ENCODE results near the gene PLG. TPM values are rescaled to one million over a fixed set of nuclear protein-coding genes. Genes with fewer than 3 reads are reported as not detected.

The PLG gene
- total RNA-seq, 2 donors from 2014 or later, result 0.17 TPM; not detected in 1

DNA sequence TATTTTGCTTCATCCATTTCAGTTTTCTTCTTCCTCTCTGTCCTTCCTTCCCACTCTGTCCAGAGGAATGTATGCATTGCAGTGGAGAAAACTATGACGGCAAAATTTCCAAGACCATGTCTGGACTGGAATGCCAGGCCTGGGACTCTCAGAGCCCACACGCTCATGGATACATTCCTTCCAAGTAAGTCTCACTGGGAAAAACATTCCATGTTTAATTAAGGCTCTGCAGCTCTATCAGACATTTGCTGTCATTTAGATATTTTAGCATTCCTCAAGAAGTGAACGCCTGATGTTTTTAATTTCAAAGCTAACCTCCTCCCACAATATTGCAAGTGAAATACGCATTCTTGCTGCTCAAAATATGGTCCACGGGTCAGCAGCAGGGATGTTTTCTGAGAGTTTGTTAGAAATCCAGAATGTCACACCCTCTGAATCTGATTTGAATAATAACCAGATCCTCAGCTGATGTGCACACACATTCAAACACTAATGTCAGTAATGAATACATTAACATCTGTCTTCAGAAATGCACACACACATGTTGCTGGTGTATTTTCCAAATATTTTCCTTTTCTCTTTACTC lies 12.8 kb downstream of the PLG start:
- H3K27me3 ChIP-seq (replicated peaks; ENCODE audit: insufficient read depth), result no peaks in the 10 kb centered on the region
- H3K9me3 ChIP-seq, result no peaks in the 10 kb centered on the region
- TF ChIP-seq POLR2AphosphoS5 (IDR thresholded peaks at IDR 0.05), result no peak
- TF ChIP-seq, protein P1, sequence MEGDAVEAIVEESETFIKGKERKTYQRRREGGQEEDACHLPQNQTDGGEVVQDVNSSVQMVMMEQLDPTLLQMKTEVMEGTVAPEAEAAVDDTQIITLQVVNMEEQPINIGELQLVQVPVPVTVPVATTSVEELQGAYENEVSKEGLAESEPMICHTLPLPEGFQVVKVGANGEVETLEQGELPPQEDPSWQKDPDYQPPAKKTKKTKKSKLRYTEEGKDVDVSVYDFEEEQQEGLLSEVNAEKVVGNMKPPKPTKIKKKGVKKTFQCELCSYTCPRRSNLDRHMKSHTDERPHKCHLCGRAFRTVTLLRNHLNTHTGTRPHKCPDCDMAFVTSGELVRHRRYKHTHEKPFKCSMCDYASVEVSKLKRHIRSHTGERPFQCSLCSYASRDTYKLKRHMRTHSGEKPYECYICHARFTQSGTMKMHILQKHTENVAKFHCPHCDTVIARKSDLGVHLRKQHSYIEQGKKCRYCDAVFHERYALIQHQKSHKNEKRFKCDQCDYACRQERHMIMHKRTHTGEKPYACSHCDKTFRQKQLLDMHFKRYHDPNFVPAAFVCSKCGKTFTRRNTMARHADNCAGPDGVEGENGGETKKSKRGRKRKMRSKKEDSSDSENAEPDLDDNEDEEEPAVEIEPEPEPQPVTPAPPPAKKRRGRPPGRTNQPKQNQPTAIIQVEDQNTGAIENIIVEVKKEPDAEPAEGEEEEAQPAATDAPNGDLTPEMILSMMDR (IDR thresholded peaks at IDR 0.05), result no peak
- H3K4me3 ChIP-seq, result no peak overlapping the region
- WGBS, result 94% methylated on average over 5 of the region's 5 CpGs
- no peaks in the 10 kb centered on the region for H3K36me3 ChIP-seq
- H3K4me1 ChIP-seq (replicated peaks), result no peaks in the 10 kb centered on the region
- DNase-seq (ENCODE audit: low spot score), result no peak
- intact Hi-C loops (cut with DNase I), result no loop called here
- no peak overlapping the region for H3K27ac ChIP-seq

DNA sequence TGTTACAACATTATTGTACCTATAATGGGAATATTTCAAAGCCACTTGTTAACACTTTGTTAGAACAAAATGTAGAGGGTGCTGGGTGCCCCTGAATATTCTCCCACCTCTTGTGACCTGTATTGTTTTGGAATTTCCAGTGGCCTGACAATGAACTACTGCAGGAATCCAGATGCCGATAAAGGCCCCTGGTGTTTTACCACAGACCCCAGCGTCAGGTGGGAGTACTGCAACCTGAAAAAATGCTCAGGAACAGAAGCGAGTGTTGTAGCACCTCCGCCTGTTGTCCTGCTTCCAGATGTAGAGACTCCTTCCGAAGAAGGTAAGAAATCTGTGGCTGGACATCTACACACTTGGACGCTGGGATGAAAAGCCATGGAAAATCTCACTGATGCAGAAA lies 28.9 kb downstream of the PLG start:
- Histone ChIP-seq H3K27me3 (replicated peaks; ENCODE audit: insufficient read depth) (no peaks in the 10 kb centered on the region), H3K4me3 (no peak overlapping the region), H3K27ac (no peak overlapping the region), H3K4me1 (replicated peaks) (no peaks in the 10 kb centered on the region), H3K36me3 (no peaks in the 10 kb centered on the region), H3K9me3 (no peaks in the 10 kb centered on the region)
- TF ChIP-seq, protein P1 (IDR thresholded peaks at IDR 0.05), result no peak
- TF ChIP-seq POLR2A (IDR thresholded peaks at IDR 0.05), result no peak
- TF ChIP-seq POLR2AphosphoS5 (IDR thresholded peaks at IDR 0.05), result no peak
- intact Hi-C loops (cut with DNase I), result loop anchor here (5.0 kb wide), 1 partner anchor 641 kb away; no protein-coding TSS in a partner anchor
- WGBS, result 67% methylated on average over 6 of the region's 6 CpGs
- DNase-seq (ENCODE audit: low spot score), result no peak

DNA sequence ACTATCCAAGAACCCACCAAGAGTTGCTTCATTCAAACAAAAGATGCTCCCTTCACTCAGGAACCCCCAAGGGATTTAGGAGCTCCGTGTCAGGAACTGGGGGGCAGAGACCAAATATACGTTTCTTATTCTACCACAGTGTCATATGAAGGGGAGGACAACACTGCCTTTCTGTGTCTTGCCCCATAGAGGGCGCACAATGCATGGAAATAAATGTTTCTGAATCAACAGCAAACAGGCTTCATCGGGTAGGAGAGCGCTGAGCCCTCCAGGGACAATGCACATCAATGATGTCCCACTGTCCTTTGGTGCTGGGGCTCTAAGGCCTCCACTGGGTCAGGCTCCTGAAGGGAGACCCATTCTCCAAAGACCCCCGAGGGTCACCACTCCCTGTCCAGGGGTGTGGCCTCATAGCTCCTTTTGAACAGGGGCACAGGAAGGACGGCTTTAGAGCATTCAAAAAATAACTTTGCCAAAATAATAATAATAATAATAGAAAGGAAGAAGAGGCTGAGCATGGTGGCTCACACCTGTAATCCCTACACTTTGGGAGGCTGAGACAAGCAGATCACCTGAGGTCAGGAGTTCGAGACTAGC lies 31.1 kb downstream of the PLG start:
- Histone ChIP-seq H3K36me3 (no peaks in the 10 kb centered on the region), H3K9me3 (no peaks in the 10 kb centered on the region), H3K4me1 (replicated peaks) (no peaks in the 10 kb centered on the region), H3K27me3 (replicated peaks; ENCODE audit: insufficient read depth) (no peaks in the 10 kb centered on the region), H3K4me3 (no peak overlapping the region), H3K27ac (no peak overlapping the region)
- DNase-seq (ENCODE audit: low spot score), result peak; percentile 28
- intact Hi-C loops (cut with DNase I), result loop anchor here (2.0 to 5.0 kb wide), 2 partner anchors 34 to 639 kb away; no protein-coding TSS in a partner anchor
- TF ChIP-seq POLR2A (IDR thresholded peaks at IDR 0.05), result no peak
- TF ChIP-seq, protein P1 (IDR thresholded peaks at IDR 0.05), result peak in 3 of 4 experiments; percentile 57 to 63 (median 60)
- 36% methylated on average over 8 of the region's 8 CpGs for WGBS

DNA sequence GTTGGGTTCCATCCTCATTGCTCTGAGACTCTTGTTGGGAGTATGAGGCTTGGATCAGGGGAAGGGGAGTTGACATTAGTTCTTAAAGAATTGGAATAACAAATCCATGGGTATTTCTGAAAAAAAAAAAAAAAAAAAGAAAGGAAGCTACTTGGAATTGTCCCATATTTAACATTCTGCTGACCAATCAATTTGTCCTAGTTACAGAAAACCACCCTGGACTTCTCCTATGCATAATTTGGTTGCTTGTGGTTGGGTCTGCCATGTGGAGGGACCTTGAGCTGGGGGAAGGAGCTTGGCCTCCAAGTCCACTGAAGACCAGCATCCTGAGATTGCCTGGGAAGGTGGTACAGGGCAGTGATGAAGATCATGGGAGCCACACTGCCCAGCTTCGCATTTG lies 32.6 kb downstream of the PLG start:
- DNase-seq (ENCODE audit: low spot score), result no peak
- H3K4me3 ChIP-seq, result no peak overlapping the region
- TF ChIP-seq, protein P1 (IDR thresholded peaks at IDR 0.05), result no peak
- TF ChIP-seq POLR2A (IDR thresholded peaks at IDR 0.05) (no peak), POLR2AphosphoS5 (IDR thresholded peaks at IDR 0.05) (no peak)
- WGBS, result 100% methylated on average over 1 of the region's 1 CpG
- no peaks in the 10 kb centered on the region for H3K36me3 ChIP-seq
- intact Hi-C loops (cut with DNase I), result loop anchor here (5.0 kb wide), 1 partner anchor 638 kb away; no protein-coding TSS in a partner anchor
- no peaks in the 10 kb centered on the region for H3K9me3 ChIP-seq
- H3K4me1 ChIP-seq (replicated peaks), result no peaks in the 10 kb centered on the region
- no peak overlapping the region for H3K27ac ChIP-seq
- H3K27me3 ChIP-seq (replicated peaks; ENCODE audit: insufficient read depth), result no peaks in the 10 kb centered on the region

DNA sequence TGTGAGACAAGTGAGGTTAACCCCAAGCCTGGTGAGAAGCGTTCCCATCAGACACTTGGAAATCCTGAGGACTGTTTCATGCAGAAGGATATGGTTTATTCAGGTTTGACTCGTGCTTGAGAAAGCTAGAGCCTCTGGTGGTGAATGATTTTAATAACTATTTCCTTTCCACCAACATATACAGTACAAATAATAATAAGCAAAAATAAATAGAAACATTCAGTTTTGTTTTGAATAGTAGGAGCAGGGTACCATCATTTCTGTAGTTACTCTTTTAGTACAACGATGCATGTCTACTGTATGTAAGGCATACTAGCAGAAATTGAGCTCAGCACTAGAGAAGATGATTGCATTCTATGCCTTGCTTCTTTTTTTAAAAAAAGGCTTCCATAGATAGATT lies 33.5 kb downstream of the PLG start:
- H3K4me1 ChIP-seq (replicated peaks), result no peaks in the 10 kb centered on the region
- no peak overlapping the region for H3K27ac ChIP-seq
- intact Hi-C loops (cut with DNase I), result no loop called here
- no peak for DNase-seq (ENCODE audit: low spot score)
- H3K9me3 ChIP-seq, result no peaks in the 10 kb centered on the region
- no peaks in the 10 kb centered on the region for H3K36me3 ChIP-seq
- H3K27me3 ChIP-seq (replicated peaks; ENCODE audit: insufficient read depth), result no peaks in the 10 kb centered on the region
- TF ChIP-seq, protein P1 (IDR thresholded peaks at IDR 0.05), result no peak
- TF ChIP-seq POLR2AphosphoS5 (IDR thresholded peaks at IDR 0.05), result no peak
- TF ChIP-seq POLR2A (IDR thresholded peaks at IDR 0.05), result no peak
- 63% methylated on average over 3 of the region's 3 CpGs for WGBS
- H3K4me3 ChIP-seq, result no peak overlapping the region

Measured in prostate gland (tissue), 2 donors.